GM19238 (cell line): Measurements from ENCODE around the gene ZNRF1.
"Not testable (repeated sequence)": the region's sequence is repeated elsewhere in the genome, so short reads cannot be mapped to it uniquely, and the experiment has no call there.

ENCODE experiments used
- DNase-seq: peaks from one replicate; pipeline ENCODE4 v3.0.0; 2011; ENCODE audit warnings: low spot score; ENCODE audit not compliant: insufficient read length

Gene ZNRF1

DNA sequence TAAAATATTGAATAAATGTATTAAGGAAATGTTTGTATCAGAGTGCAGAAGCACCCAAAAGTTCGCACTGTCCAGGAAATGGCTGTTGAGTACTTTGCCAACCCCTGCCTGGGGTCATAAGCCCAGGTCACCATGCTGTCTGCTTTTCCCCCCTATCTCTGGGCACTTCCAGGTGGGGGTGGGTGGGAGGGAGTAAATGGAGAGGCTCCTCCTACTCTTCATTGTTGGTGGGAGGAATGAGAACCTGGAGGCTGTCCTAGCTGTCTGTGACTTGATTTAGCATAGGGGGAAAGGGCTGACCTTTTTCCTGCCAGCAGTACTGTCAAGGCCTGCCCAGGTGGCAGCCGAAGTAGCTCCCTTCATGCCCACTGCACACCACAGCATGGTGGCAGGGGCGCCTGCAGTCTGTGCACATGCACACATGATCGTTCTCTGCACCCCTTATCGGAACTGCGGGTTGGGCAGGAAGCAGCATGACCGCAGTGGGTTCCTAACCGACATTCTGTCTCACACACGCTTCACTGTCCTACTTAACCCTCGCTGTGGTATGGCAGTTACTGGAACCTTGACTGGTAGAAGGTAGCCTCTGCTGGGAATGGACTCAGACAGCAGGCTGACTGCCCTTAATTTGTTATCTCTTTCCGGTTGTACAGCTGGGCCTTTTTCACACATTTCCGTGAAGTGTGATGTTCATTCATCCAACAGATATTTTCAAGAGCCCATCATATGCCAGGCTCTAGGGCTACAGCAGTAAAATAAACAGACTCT, 76.3 kb downstream of the ZNRF1 start:
- DNase-seq = peak; percentile 73

DNA sequence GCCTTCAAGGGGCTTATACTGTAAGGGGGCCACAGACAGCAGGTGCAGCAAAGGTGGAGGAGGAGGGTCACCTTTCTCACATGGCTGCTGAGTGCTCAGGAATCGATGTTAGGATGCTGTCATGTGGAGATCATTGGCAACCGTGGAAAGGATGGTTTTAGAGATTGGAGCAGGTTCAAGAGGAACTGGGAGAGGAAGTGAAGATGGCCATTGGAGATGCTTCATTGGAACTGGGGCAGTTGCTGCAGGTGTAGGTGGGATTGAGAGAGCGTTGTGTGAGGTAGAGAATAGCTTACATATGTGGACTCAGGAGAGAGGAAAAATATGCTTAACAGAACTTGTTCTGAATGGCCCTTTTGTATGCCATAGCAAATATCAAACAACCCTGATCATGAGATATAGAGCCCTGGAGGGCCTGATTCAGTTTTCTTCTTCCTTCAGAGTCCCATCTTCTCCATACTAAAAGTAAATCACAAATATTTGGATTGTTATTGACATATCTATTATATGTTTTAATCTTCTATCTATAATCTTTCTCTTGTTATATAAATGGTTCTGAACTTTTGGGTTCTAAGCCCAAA, 77.0 kb downstream of the ZNRF1 start:
- DNase-seq = no peak

DNA sequence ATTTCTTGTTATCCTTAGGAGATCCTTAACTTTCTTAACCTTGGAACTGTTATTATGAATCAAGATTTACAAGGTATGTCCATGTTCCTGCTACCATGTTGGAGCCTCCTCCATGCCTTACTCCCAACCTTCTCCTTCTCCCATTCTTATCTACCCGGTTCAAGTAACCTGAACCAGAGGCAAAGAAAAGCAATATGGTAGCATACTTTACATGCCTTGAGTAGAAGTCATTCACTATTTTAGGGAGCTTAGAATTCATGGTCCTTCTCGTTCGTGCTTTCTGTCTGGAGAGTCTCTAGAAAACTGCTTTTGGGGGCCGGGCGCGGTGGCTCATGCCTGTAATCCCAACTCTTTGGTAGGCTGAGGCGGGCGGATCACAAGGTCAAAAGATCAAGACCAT, 80.1 kb downstream of the ZNRF1 start:
- DNase-seq = no peak

DNA sequence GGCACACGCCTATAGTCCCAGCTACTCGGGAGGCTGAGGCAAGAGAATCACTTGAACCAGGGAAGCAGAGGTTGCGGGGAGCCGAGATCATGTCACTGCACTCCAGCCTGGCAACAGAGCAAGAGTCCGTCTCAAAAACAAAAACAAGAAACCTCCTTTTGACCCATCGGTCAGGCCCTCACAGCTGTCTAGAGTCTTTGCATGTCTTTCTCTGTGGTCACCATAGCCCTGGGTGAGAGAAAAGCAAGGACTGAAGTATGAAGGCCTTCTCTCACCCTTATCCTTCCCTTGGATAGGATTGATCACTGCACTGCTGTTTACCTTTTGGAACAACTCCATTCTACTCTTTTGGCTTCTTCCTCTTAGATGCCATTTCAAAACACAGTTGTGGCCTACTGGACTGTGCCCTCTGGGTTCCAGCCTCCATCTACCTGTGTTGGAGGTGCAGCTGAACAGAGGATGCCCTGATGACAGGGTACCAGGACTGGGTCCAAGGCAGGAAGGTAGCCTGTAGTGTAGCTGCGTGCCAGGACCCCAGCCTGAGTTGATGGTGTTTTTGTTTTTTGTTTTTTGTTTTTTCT, 80.6 kb downstream of the ZNRF1 start:
- DNase-seq = no peak

DNA sequence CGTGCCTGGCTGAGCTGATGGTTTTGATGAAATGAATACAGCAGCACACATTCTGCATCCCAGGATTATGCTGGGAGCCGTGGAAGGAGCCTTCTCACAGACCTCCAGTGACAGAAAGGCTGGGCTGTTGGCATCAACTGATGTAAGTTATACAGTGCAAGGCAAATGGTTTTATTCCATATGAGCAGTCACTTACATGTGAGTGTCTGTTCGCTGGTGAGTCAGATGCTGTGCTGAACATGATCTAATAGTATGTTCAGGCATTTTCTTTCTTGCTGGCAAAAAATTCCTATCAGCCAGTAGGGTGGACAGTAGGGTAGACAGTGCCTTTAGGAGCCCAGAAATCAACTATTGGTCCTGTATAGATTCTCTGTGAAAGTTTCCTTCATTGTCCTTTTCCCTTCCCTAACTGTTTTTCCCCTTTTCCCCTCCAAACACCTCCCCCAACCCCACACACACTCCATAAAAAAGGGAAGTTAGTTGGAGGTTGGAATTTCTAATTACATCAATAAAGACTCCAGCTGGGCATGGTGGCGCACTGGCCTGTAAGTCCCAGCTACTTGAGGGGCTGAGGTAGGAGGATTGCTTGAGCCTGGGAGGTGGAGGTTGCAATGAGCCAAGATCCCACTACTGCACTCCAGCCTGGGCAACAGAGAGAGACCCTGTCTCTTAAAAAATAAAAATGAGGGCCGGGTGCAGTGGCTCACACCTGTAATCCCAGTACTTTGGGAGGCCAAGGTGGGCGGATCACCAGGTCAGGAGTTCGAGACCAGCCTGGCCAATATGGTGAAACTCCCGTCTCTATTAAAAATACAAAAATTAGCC, 81.6 kb downstream of the ZNRF1 start:
- no peak for DNase-seq

DNA sequence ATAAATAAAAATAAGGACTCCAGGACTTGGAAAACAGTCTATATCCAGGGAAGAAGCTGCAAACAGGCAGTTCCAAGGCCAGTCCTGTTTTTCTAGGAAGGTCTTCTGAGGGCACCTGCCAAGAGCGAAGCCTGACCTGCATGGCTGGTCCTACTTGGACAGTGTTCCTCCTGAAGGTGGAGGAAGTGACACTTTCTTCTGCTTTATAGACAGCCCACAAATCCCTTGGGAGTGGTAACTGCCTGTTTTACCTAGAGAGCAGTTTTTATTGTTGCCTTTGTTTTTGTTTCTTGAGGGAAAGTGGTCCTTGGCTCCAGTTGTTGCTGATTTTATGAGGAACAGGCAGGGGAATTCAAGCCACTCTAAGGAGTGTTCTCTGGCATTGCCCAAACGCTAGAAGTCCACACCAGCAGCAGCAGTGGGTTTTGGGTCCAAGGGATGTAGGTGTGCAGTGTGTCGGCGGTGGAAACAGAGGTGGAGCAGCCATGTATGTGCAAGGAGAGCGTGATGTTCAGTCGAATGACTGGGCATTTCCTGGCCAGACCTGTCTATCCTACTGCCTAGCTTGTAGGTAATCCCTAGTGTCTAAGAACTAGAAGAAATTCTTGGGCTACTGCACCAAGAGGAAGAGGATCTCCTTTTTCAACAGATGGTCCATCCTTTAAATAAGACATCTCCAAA, 82.5 kb downstream of the ZNRF1 start:
- no peak for DNase-seq

DNA sequence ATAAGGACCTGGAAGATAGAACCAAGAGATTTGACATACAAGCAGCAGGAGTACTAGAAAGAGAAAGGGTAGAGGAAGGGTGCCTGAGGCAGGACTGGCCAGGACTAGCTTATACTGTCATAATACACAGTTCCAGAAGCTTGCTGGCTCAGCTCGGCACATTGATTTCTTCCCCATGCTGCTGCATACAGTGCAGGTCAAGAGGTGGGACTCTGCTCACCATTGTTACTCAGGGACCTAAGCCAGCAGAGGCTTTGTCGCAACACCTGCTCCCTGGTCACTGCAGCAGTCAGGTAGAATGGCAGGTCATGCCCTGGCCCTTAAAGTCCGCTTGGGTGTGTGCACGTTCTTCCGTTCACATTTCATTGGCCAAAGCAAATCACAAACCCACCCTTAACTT, 85.0 kb downstream of the ZNRF1 start:
- DNase-seq = no peak

DNA sequence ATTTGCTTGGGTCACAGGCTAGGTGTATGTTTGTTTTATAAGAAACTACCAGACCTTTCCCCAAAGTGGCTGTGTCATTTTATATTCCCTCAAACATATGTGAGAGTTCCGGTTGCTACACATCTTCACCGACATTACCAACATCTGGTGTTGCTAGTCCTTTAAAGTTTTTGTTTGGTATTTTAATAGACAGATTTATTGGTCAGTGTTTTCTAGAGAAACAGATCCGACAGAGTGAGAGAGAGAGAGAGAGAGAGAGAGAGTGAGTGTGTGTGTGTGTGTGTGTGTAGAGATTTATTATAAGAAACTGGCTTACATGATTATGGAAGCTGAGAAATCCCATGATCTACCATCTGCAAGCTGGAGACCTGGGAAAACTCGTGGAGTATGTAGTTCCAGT, 86.7 kb downstream of the ZNRF1 start:
- no peak for DNase-seq

DNA sequence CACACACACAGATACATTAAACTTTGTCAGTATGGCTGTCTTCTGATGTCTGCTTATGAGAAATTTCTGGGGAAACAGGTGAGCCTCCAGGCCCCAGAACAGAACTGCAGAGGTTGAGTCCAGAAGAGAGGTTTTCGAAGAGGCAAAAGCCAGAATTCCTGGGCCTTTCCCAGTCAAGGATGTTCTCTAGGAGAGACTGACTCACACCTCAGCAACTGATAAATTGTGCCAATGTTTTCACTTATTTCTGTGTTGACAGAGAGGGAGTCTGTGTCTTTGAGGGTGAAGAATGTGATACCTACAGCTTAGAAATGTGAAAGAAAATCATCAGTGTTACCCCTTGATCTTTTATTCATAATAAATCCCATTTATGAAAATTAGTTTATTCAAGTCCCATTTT, 87.5 kb downstream of the ZNRF1 start:
- no peak for DNase-seq

DNA sequence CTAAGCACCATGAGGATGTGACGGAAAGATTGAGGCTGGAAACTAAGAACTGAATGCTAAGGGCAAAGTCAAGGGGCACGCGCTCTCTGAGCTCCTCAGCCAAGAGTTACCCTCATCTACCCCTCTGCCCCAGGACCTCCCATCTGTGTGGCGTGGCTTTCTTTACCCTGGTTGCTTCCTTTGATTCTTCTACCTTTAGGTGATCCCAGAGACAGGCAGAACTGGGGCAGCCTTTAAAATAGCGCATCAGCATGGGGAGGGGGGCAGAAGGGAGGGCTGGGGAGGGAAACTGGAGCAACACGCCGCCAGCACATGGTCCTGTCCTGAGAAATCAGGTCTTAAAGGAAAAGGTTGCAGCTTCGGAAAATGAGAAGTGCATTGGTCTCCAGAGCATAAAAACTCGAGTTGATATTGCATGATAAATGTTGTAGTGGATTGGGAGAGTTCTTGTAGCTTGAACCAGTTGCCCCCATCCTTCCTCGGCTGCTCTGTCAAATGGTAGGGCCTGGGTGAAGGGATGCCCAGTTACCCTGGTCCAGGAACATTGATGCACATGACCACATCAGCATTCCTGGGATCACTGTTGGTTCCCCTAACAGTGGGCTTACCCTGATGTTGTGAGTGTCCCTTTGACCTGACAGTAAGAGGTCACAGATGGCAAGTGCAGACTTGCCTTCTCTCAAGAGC, 88.0 kb downstream of the ZNRF1 start:
- DNase-seq = no peak

DNA sequence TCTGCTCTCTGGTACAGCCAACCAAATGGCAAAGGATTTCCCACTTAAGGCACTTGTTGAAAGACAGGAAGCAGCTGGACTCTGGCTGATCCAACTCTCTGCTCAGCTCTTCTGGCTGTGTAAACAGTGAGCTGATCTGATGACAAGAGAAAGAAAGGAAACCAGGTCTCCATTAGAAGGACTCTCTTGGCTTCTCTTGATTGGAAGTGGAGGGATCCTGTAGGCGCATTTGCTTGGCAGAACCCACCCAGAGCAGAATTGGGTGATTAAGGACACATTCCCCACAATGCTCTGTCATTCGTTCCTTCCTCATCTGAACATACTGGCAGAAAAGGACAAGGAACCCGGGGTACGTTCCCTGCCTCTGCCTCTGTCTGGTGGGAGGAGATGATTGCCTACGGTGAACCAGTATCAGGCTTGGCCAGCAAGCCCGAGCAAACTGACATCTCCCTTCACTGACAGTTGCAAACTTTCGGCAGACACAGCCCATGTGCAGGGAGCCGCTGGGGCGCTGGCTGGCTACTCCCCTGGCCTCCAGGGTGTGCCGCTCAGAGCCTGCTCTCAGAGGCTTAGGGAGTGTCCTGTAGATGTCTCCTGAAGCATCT, 88.7 kb downstream of the ZNRF1 start:
- DNase-seq = no peak

DNA sequence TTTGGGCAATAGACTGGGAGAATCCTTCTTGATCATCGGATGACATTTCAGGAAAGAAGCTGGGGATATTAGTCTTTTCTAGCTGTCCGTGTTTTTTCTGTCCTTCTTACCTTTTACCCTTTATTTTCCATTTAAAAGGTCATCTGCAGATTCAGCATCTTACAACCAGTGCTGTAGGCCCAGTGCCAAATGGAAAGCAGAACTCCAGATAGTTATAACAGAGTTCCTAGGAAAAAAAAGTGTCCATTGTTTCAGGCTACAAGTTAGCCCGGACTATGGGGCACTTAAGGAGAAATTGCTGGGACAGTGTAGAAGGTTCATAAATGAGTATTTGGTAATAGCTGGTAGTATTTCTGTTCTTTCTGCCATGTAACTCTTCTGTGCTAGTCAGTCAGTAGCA, 89.4 kb downstream of the ZNRF1 start:
- DNase-seq = no peak

DNA sequence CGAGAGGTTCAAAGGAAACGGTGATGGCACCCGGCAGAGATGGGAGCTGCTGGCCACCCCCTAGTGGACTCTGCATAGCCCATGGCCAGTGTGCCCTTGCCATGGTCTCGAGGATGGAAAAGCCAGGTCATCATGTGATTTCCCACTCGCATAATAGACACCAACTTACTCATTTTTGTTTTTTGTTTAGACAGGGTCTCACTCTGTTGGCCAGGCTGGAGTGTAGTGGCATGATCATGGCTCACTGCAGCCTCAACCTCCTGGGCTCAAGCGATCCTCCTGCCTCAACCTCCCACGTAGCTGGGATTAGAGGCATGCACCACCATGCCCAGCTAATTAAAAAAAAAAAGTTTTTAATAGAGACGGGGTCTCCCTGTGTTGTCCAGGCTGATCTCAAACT, 90.1 kb downstream of the ZNRF1 start:
- DNase-seq = no peak

DNA sequence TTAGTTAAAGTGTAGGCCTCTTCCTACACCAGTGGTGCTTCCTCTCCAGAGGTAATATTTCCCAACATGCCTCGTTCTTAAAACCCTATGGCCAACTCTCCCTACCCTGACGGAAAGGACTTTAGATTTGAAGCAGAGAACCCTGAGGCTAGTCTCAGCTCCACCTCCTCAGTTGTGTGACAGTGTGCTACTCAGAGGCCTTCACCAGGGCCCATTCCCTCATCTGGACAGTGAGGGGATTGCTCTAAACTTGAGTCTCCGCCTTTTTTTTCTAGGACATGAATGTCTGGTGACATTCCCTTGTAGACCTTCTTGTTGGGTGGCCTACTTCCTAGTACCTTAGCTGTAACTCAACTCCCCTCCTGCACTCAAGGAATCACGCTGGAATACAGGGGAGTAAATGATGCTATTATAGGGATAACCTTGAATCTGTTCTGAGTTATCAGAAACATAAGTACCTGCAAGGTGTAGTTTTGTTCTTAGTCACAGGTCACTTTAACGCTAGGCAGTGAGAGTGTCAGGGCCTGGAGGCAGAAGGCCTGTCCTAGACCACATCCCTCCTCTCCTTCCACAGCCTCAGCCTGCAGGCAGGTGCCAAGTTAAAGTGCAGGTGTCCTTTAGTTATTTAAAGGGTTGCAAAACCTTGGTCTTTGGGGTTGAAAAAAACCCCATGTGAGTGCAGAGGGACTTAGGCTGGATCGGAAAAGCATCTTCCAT, 90.8 kb downstream of the ZNRF1 start:
- no peak for DNase-seq

DNA sequence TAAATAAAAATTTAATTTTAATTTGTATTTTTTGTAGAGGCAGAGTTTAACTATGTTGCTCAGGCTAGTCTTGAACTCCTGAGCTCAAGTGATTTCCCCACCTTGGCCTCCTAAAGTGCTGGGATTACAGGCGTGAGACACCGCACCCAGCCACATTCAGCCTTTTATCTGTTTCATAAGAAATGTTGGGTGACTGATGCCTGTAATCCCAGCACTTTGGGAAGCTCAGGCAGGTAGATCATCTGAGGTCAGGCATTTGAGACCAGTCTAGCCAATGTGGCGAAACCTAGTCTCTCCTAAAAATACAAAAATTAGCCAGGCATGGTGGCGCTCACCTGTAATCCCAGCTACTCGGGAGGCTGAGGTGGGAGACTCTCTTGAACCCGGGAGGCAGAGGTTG, 92.1 kb downstream of the ZNRF1 start:
- DNase-seq = not testable (repeated sequence)

DNA sequence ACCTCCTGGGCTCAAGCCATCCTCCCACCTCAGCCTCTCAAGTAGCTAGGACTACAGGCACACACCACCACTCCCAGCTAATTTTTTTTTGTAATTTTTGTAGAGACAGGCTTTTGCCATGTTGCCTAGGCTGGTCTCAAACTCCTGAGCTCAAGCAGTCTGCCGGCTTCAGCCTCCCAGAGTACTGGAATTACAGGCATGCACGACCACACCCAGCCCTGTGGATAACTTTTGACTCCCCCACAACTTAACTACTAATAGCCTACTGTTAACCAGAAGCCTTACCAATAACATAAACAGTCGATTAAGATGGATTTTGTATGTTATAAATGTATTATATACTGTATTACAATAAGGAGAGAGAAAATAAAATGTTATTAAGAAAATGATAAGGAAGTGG, 92.8 kb downstream of the ZNRF1 start:
- DNase-seq = not testable (repeated sequence)

DNA sequence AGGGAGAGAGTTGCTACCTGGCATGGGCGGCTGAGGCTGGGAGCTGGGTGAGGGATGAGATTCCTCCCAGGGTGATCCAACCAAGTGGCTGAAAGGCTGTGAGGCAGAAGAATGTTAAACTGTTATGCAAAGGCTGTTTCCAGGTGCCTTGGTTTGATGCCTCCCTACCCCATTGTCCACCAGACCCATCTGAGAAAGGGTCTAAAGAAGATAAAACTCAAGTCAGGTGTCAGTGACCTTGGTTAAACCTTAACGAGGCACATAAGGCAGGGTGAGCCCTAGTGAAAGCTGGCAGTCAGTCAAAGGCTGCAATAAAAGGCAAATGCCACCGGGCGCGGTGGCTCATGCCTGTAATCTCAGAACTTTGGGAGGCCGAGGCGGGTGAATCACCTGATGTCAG, 94.0 kb downstream of the ZNRF1 start:
- DNase-seq = no peak

DNA sequence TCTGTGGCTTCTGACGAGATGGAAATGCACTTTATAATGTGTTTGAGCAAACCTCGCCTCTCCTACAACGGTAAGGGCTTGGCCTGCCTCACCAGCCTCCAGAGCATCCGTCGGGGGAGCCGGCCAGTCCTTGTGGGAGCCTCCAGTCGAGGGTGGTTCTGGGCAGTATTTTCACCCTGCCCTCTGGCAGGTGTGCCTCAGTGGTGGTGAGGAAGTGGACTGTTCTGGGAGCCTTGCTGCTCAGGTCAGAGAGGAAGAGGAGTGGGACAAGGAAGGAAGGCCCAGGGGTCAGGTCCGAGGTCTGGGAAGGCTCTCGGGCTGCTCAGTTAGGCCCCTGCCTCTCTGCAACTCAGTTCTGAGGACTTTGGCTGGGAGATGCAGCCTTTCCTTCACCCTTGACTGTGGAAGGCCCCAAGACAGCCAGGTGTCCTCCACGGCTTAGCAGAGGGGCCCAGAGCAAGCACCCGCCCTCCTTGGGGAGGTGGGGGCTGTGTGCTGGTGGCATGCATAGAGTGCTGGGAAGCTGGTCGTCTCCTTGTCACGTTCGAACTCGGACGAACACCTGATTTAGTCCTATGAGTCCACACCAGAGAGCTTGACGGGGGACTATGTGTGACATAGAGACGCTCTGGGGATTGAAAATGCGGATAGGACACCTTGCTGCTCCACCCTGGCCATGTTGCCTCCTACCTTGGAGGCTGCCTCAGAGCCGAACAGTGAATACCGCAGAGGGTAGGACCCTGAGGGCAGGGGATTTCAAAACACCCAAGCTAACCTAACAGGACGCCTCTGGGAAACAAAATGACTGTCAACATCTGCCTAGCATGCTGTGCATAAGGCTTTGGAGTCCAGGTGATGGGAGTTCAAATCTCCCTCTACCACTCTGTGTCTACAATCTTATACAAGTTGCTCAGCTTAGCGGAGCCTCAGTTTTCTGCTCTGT, 95.0 kb downstream of the ZNRF1 start:
- DNase-seq = no peak

DNA sequence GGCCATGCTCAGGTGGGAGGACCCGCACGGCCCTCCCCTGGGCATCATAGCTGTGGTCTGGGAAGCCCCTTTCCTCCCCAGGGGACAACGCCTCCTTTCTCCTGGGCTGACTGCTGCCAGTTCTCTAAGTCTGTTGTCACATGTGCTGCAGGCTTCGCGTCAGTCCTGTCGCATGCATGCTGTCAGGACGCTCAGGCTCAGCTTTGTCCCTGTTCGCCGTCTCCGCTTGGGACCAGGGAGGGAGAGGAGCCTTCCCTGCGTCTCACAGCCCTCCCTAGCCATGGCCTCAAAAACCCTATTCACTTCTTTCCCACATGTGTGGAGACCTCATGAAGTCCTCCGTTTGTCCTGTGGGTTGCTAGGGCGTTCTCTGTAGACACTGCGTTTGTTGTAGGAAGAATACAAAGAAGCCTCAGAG, 96.4 kb downstream of the ZNRF1 start:
- no peak for DNase-seq
